Activated gamma-delta T cell treated with Interleukin-2 at 50 U/mL for 16 hours (primary cell): ENCODE results near the gene GCK.

Experiments used
- DNase-seq: peaks from one replicate; pipeline ENCODE4 v3.0.0-alpha.2; 2020

Gene GCK

DNA sequence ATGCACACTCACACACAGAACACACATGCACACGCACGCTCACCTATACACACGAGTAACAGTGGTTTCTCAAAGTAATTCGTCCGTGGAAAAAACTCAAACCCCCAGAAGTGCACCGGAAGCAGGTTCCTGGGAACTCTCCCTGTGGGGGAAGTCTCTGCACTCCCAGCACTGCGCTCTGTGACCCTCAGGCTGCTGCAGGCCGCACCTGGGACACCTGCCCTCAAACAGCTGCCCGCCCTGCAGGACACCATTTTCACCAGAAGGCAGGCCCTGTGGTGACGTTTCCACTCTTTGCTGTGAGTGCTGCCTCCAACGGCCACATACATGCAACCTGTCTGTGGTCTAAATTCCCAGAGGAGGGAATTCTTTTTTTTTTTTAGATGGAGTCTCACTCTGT lies 32.8 kb upstream of the GCK start:
- DNase-seq = no peak

DNA sequence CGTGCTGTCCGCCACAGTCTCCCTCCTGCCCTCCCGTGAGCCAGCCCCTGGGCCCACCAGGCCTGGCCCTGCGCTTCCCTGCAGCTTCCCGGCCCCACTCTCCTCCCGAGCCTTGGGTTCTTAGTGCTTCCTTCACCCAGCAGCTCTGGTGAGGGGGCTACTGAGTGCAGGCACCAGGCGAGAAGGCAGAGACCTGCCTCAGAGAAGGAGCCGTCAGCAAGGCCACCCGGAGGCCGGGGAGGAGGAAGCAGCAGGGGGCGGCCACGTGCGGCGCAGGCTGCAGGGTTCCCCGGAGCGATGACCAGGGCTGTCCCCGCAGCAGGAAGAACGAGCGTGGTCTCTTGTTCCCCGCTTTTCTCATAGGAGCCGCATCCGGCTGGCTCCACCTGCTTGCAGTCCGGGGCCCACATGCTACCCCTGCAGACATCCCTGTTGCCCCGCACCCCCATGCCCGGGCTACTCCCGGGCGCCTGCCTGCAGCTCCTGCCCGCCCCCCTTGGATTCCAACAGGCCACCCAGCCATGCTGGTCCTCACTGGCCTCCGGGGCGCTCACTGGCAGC lies 32.1 kb upstream of the GCK start:
- no peak for DNase-seq

DNA sequence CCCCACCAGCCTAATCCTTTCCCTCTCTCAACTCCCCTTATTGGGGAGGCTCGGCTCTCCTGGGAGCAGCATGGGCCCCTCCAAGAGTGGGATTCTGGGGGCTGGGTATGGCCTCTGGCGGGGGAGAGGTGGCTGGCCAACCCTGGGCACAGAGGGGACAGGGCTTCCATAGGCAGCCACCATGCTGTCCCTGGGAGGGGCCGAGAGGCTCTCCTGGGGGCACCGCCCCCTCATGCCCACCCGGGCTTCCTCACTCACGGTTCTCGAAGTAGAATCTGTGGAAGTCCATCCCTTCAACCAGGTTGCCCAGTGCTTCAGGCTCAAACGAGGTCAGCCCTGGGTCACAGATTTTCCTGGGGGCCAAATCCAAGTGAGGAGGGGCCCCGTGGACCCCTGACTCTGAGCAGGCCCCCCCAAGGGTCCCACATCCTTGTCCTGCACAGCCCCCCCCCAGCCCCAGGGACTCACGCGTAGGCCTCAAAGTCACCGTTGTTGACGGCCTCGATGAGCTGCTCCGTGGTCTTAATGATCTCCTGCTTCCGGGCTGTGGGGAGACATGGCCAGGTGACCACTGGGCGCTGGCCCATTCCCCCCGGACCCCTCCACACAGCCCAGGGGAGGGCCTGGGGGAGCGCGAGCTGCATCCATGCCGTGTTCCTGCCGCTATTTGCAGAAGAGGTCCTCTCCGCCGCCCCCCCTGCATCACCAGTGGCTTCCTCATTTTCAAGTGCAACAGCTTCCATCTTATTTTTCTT lies 31.3 kb upstream of the GCK start:
- no peak for DNase-seq

DNA sequence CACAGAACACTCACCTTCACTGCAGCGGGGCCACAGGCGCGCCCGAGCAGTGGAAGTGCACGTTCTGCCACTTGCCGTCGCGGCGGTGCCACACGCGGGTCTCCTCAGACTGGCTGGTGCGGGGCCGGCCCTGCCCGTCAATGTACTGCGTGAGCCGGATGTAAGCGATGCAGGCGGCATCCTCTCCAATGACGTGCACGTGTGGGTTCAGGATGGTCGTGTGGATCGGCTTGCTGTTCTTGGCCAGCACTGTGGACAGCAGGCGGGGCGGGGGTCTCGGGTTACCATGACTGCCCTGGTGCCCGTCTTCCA lies 30.8 kb upstream of the GCK start:
- DNase-seq = no peak

DNA sequence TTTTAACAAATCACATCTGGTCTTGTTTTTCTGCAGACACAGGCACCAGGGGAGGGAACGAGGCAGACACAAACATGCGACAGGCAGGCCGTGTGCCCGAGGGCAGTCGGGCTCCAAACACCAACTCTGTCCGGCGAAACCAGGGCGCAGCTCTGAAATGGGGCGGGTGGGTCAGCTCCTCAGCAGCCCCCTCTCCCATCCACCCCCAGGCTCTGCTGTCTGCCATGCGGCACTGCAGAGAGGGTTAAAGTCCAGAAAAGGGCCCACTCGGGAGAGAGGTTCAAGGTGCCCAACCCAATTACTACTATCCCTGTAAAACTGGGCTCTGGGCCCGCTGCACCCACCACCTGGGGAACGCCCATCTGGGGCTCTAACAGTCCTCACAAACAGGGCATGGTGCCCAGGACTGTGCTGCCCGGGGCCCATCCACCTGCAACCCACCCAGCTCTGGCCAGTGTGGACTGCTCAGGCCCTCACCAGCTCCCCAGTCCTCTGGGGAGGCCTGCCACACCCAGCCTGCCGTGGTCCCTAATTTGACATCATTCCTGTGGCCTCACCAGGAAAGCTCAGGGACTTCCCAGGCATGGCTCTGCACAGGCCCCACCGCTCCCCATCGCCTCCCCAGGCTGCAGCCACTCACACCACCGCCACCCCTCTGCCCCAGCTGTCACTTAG lies 30.3 kb upstream of the GCK start:
- DNase-seq = no peak

DNA sequence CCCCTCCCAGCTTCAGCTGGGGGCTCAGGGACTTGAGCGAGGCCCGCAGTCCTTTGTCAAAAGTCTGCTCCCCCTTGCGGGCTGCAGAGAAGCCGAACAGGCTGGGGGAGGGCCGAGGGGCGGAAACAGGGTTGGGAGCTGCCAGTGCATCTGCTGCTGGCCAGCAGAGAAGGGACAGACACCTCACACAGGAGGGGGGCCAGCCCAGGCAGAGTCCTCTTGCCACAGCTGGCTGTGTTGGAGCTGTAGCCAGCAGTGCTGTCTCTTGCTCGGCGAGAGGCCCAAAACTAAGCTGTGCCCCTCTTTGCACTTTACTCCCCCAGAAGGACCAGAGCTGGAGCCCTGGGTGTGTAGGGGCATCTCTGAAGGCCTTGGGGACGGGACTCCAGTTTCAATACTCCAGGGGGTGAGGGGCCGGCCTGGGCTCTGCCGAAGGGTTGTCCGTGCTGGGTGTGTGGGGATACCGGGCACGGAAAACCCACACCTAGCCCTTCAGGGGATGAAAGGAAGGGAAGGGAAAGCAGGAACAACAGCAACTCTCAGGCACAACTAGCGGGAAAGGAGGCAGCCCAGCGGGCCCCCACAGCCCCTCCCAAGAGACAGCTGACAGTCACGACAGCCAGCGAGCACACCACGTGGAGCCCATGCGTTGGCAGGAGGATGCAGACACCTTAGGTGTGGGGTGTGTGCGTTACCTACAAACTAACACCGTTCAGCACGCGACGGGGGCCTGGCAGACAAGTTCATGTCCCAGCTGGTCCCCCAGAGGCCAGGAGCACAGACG lies 29.4 kb upstream of the GCK start:
- no peak for DNase-seq

DNA sequence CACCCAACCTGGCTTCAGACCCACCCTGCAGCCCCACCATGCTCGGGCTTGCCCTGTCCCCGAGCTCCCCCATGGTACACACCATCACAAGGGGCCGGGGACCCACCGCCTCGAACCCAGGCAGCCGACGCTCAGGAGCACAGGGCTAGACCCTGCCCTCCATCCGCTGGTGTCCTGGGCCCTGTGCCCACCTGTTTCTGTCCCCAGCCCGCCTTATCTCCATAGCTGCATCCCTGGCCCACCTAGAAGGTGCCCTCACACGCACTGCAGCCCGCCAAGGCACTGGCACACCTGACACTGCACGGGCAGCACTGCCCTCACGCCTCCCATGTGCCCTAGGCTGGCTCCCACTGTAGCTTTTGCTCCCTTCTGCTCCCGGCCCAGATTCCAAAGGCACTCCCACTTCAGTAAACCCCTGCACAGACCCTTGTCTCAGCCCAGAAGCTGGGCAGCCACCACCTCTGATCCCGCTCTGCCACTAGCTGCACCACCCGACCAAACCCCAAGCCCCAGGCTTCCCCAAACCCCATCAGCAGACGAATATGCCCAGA lies 28.7 kb upstream of the GCK start:
- no peak for DNase-seq

DNA sequence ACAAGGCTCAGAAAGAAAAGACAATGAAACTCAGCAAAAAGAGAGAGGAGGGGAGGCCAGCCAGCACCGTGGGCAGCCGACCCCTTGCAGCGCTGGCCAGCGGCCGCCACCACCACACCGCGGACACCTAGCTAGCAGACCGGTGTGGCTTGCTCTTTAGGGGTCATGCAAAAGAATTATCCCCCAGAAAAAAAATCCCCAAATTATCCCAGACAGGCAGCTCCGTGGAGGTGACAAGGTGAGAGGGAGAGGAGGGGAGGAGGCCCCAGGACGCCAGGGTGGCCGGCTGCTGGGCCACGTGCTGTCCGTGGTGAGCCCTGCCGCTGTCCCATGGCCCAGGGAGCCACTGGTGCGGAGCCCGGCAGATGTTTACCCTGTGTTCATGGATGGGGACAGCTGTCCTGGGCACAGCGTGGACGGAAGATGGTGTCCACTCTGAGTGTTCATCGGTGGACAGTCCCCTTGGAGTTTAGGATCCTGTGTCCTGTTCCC lies 28.0 kb upstream of the GCK start:
- no peak for DNase-seq

DNA sequence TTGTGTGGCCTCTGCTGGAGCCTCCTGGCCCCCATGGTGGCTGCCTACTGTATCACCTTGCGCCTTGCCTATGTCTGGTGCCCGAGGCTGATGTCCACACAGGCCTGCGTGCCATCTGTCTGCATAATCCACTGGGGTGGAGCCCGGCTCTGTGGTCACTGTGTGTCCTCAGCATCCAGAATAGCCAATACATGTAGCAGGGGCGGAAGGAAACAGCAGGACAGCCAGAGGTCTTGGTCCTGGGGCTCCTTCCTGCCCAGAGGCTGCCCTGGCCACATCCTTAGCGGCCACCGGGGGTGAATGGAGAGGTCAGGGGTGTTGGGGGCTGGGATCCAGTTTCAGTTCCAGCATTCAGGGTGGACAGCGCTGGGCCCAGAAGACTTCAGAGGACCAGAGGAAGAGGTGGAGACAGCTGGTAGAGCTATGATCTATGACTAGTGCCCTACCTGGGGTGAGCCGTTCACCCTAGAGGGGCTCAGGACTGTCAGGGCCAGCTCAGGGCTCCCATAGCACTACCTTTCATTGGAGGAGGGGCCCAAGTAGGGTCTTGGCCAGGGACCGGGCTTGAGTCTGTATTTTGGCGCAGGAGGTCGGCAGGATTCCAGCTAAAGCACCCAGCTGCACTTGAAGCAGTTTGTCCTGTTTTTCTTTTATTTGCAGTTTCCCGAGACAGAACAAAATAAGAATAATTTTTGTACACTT lies 27.4 kb upstream of the GCK start:
- DNase-seq = no peak

DNA sequence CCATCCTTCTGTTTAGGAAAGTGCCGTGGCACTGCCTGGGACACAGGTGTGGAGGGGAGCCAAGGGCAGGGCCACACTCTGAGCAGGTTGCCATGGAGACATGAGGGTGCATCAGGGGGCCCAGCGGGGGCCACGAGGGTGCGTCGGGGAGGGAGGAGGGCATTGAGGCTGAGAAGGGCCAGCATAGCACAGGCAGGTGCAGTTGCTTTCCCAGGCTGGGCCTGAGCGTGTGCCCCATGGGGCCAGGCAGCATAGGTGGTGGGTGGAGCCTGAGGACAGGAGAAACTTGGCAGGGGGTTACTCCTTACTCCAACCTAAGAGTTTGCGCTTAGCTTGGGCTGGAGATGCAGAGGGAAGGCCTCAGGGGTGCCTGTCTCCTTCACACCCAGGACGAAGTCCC lies 26.8 kb upstream of the GCK start:
- no peak for DNase-seq

DNA sequence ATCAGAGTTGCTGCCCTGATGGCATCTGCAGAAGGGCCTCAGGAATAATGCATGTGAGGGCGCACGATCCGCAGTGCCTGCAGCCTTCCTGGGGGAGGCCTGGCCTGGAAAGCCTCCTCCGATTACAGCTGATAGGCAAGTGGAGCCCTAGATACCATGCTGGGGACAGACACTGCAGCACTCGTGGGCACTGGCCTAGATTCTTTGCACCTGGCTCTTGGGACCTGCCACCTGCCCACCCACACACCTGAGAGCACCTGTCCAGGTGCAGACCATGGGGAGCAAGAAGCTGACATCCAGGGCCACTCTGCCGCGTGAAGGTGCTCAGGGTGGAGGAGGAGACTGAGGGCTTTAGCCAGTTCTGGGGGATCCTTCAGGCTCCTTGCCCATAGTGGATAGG lies 26.3 kb upstream of the GCK start:
- DNase-seq = no peak

DNA sequence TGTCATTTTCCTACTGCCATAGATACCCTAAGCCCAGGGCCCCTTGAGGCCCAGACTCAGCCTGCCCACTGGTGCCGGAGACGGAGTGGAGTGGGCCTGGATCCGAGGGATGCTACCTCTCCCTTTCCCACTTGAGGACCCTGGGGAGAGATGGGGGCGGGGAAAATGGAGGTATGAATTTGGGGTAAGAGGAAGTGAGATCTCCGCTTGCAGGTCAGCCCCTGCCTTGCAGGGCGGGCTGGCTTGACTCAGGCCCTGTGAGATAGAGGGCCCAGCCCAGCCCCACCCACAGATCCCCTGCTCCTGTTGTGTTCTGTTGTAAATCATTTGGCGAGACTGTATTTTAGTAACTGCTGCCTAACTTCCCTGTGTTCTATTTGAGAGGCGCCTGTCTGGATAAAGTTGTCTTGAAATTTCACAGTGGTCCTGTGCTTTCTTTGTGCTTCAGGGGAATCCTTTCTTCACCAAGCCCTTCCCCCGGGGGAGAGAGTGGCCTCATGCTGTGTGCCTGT lies 24.7 kb upstream of the GCK start:
- no peak for DNase-seq

DNA sequence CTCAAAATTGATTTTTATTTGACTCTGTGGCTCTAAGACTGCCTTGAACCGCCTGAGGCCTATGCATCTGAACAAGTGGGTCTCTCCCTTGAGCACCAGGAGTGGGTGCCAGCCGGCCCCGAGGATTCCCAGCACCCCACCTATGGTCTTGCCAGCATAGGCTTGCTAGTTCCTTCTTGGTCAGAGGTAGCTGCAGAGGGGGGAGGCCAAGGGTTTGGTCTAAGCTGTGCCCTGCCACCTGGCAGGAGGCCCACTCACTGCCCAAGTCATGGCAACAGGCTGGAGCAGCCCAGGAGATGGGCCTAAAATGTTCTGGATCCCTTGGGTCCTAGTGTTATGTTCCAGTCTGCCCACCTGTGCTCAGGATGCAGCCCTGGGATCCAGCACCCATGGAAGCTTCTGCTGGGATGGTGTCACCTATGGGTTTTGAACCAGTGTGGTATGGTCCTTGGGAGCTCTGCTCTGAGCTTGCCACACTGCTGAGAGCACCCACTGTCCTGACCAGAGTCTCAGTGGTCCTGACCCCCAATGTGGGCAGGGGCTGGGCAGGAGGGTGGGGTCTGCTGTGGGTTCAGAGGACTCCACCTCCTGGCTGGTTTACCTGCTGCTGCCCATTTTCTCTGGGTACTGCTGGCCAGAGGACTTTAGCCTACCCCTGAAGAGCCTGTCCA lies 24.1 kb upstream of the GCK start:
- no peak for DNase-seq

DNA sequence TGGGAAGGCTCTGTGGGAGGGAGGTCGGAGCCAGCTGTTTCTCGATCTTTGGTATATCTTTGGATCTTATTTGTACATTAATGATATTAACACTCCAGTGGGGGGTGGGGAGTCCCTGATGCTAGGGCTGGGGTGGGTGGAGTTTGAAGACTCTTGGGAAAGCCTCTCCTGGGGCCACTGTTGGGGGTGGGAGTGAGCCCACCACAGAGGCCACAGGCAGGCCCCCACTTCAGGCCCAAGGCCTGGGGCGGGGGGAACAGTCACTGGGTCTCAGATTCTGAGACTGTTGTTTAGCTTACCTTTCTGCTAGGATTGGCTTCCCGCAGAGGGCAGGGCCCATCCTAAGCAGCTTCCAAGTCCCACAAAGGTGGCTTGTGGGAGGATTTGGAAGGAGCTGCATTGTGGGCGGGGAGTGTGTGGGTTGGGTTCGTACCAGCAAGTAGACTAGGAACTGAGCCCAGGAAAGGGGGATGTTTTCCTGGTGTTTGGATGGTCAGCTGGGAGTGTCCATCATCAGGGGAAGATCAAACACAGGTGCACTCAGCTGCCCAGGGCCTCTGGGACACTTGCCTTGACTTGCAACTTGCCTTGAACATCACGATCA lies 23.4 kb upstream of the GCK start:
- no peak for DNase-seq

DNA sequence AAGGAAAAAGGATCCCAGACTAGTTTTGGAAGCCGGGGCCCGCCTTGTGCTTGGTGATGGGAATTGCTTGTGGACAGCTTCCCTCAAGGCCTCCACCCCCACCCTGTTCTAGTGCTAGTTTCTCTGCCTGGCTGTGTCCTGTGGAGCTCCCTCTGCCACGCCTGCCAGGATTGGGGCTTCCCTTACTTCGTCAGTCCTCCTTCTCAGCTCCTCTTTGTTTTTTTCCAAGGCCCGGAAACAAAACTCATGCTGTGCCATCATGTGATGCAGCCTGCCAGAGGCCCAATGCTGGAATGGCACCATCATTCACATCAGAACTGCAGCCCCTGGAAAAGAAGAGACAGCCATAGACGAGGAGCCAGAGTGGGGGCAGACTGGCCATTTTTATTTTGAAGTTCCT lies 22.8 kb upstream of the GCK start:
- no peak for DNase-seq

DNA sequence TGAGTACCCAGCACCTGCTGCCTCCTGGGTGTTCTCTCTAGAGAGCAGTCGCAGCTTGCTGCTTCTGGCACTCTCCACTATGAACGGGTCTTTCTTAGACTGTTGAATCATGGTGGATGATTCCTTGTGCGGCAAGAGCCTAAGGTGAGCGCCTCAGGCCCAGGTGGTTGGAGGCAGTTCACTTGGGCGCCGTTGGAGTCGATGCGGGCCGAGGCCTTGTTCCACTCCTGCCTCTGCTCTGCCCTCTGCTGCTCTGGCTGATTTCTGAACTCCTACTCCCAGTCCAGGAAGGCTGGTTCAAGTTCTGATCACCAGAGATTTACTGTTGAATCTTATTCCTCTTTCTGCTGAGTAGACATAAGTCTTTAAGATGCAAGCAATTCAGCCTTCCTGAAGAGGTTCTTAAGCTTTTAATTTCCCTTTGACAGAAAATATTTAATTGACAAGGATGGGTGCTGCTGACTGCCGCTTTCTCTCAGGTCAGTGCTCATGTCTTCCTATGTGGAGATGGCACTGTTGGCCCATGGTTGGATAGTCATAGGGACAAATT lies 22.0 kb upstream of the GCK start:
- no peak for DNase-seq

DNA sequence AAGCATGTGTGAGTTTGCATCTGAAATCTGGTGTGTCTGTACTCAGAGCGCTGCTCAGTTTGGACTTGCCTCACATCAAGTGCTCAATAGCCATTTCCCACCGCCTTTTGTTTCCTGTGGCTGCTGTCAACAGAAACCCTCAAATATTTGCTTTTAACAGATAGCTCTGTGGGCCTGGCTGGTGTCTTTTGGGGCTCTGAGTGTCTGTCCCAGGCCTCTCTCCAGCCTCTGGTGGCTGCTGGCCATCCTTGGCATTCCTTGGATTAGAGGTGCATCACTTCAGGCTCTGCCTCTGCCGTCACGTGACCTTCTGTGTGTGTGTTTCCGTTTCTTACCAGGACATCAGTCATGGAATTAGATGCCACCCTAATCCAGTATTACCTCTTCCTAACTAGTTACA lies 20.9 kb upstream of the GCK start:
- DNase-seq = no peak

DNA sequence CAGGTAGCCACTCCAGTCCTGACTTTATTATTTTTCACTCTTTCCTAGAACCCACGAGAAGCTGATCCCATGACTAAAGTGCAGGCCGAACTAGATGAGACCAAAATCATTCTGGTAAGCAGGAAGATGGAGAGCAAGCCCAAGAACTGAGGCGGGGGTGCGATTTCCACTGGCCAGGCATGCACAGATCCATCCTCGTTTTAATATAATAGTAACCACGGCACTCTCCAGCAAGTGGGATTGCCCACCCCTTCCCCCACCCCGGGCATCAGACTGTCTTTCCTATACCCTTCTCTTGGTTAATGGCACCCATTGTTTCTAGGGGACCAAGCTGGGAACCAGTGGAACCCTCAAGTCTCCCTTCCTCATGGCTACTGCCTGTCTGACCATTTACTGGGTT lies 18.8 kb upstream of the GCK start:
- no peak for DNase-seq

DNA sequence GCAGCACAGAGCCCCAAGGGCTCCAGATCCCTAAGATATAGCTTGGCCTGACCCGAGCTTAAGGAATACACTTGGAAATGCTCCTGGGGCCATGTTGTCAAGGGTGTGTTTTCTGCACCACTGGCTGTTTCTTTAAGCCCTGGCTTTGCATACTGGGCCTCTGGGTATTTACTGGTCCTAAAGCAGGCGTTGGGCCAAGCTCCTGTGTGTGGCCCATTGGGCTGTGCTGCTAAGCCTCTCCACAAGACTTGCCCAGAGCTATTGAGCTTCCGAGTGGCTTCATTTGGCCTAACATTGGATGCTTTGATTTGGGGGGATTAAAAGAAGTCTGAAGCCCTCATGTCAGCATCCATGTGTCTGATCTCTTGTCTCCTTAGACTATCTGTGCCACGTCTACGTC lies 16.8 kb upstream of the GCK start:
- DNase-seq = no peak

DNA sequence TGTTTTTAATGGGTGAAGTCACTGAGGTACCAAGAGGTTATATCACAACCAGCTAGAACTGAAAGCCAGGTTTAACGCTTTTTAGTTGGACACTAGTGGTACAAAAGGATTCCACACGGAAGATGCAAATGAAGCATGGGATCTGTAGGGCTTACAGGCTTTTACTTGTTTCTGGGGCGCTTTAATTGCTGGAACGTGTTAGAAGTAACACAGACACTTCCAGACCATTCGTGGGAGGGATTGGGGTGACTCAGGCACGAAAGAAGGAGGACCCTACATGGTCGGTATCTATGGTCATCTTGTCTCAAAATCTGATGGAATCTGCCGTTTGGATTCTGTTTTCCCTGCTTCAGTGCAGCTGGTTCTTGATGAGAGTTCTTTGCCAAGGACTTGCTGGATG lies 12.6 kb upstream of the GCK start:
- DNase-seq = no peak
